Measurements from ENCODE around the gene LMTK3. TPM values are rescaled to one million over a fixed set of nuclear protein-coding genes. Genes with fewer than 3 reads are reported as not detected.

Gene LMTK3
- total and polyA plus RNA-seq, 9 of the 15 experiments (the other 6 are each of a cell fraction or from before 2014, with no cell fraction given), result 0.35 to 12.3 (median 2.0) TPM; not detected in 2

GRCh38 chr19:48501494-48502349 is 9.9 kb downstream of the LMTK3 start (continued):
- TF ChIP-seq, protein P1, sequence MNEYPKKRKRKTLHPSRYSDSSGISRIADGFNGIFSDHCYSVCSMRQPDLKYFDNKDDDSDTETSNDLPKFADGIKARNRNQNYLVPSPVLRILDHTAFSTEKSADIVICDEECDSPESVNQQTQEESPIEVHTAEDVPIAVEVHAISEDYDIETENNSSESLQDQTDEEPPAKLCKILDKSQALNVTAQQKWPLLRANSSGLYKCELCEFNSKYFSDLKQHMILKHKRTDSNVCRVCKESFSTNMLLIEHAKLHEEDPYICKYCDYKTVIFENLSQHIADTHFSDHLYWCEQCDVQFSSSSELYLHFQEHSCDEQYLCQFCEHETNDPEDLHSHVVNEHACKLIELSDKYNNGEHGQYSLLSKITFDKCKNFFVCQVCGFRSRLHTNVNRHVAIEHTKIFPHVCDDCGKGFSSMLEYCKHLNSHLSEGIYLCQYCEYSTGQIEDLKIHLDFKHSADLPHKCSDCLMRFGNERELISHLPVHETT (CRISPR knock-in tag; conservative IDR thresholded peaks at IDR 0.05 in 1 of 2, IDR thresholded peaks at IDR 0.05 in 1 of 2), result no peak
- TF ChIP-seq ZNF407 (IDR thresholded peaks at IDR 0.05; ENCODE audit: low read depth), result peak; percentile 65
- no peak for TF ChIP-seq RAD21 (CRISPR knock-in tag; conservative IDR thresholded peaks at IDR 0.05 in 1 of 2, IDR thresholded peaks at IDR 0.05 in 1 of 2)
- no peak for TF ChIP-seq ZNF592 (IDR thresholded peaks at IDR 0.05)
- no peak for TF ChIP-seq IRF2 (CRISPR knock-in tag; IDR thresholded peaks at IDR 0.05)
- peak; percentile 88 for TF ChIP-seq ARHGAP35 (IDR thresholded peaks at IDR 0.05; ENCODE audit: partially characterized antibody)
- no peak for TF ChIP-seq ZNF551 (CRISPR knock-in tag; IDR thresholded peaks at IDR 0.05)
- TF ChIP-seq XRCC4 (IDR thresholded peaks at IDR 0.05; ENCODE audit: extremely low read depth, insufficient read depth, insufficient read length), result no peak
- TF ChIP-seq, protein P2, sequence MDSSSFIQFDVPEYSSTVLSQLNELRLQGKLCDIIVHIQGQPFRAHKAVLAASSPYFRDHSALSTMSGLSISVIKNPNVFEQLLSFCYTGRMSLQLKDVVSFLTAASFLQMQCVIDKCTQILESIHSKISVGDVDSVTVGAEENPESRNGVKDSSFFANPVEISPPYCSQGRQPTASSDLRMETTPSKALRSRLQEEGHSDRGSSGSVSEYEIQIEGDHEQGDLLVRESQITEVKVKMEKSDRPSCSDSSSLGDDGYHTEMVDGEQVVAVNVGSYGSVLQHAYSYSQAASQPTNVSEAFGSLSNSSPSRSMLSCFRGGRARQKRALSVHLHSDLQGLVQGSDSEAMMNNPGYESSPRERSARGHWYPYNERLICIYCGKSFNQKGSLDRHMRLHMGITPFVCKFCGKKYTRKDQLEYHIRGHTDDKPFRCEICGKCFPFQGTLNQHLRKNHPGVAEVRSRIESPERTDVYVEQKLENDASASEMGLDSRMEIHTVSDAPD (CRISPR knock-in tag; IDR thresholded peaks at IDR 0.05), result no peak
